H1 (cell line): ENCODE data around the gene VAPB. TPM values are rescaled to one million over a fixed set of nuclear protein-coding genes. Genes with fewer than 3 reads are reported as not detected.

Experiments
- CTCF ChIA-PET: fragments of 300-600 bp; sonication (Branson Sonifier 250); formaldehyde crosslinking; loops from one replicate; lab custom pipeline; 2021; ENCODE audit not compliant: partially characterized antibody; lab: Charles Lee
- POLR2A ChIA-PET: fragments of 300-600 bp; sonication (Branson Sonifier 250); formaldehyde crosslinking; loops from one replicate; lab custom pipeline; 2021; ENCODE audit warnings: inconsistent platforms; ENCODE audit not compliant: partially characterized antibody; lab: Charles Lee
- DNase-seq, 2 experiments: peaks; one replicate each; pipeline versions ENCODE4 v3.0.0 to v3.0.0-alpha.2; 2010 to 2022; ENCODE audit warnings: low spot score in 2 of 2, low read depth in 1 of 2, mixed read lengths in 1 of 2
- FAIRE-seq: peaks from 2 replicates; lab custom pipeline; 2011; peaks lifted over from hg19 to GRCh38; lab: Jason Lieb, UNC
- H2AFZ ChIP-seq: 2 replicates; pipeline ENCODE4 v1.8.1; 2012; ENCODE audit warnings: low read length, inconsistent platforms
- H2AK5ac ChIP-seq: 2 replicates; pipeline ENCODE4 v1.6.1; 2013; ENCODE audit warnings: low read depth, low read length
- H2BK120ac ChIP-seq: replicated peaks from 2 replicates; pipeline ENCODE3; 2013; ENCODE audit warnings: low read depth, low read length, inconsistent platforms
- H2BK12ac ChIP-seq: 2 replicates; pipeline ENCODE4 v1.6.1; 2013; ENCODE audit warnings: low read depth, low read length
- H2BK15ac ChIP-seq: 2 replicates; pipeline ENCODE4 v1.6.1; 2013; ENCODE audit warnings: low read length
- H2BK20ac ChIP-seq: 2 replicates; pipeline ENCODE4 v1.6.1; 2013; ENCODE audit warnings: low read length
- H2BK5ac ChIP-seq: 2 replicates; pipeline ENCODE4 v1.6.1; 2013; ENCODE audit warnings: low read depth, low read length
- H3K14ac ChIP-seq: 2 replicates; pipeline ENCODE4 v1.6.1; 2013; ENCODE audit warnings: inconsistent platforms; ENCODE audit not compliant: insufficient read length
- H3K18ac ChIP-seq: 2 replicates; pipeline ENCODE4 v1.6.1; 2013; ENCODE audit warnings: low read length; ENCODE audit errors: extremely low read depth
- H3K23ac ChIP-seq: 2 replicates; pipeline ENCODE4 v1.6.1; 2013; ENCODE audit warnings: inconsistent platforms; ENCODE audit not compliant: insufficient read length
- H3K23me2 ChIP-seq: 2 replicates; pipeline ENCODE4 v1.6.1; 2013; ENCODE audit warnings: low read depth, low read length
- H3K27ac ChIP-seq: 2 replicates; pipeline ENCODE4 v1.6.1; 2011; ENCODE audit warnings: low read depth, low read length, inconsistent platforms
- H3K27me3 ChIP-seq, 4 experiments: replicated peaks in 1 of 4; 1 replicate in 1 of 4; 2 replicates in 3 of 4; pipeline versions ENCODE4 v1.6.1 to v1.8.1; 2011 to 2013; ENCODE audit warnings: low read length in 3 of 4, mild to moderate bottlenecking in 3 of 4, inconsistent platforms in 2 of 4, mixed read lengths in 2 of 4, moderate library complexity in 1 of 4; ENCODE audit not compliant: control insufficient read depth in 3 of 4, insufficient read depth in 3 of 4; ENCODE audit errors: extremely low read depth in 1 of 4
- H3K36me3 ChIP-seq, 4 experiments: 2 replicates each; pipeline versions ENCODE4 v1.6.1 to v1.8.1; 2011 to 2013; ENCODE audit warnings: mild to moderate bottlenecking in 4 of 4, low read length in 3 of 4, moderate library complexity in 2 of 4, control low read depth in 1 of 4, inconsistent platforms in 1 of 4; ENCODE audit not compliant: insufficient read depth in 4 of 4, control insufficient read depth in 2 of 4
- H3K4ac ChIP-seq: replicated peaks from 2 replicates; pipeline ENCODE3; 2013; ENCODE audit warnings: low read length, low read depth, mixed read lengths, inconsistent platforms; ENCODE audit not compliant: insufficient read length
- H3K4me1 ChIP-seq, 4 experiments: replicated peaks in 1 of 4; 1 replicate in 1 of 4; 2 replicates in 3 of 4; pipeline versions ENCODE4 v1.6.1 to v1.8.1; 2011 to 2013; ENCODE audit warnings: low read length in 3 of 4, inconsistent platforms in 2 of 4, mixed read lengths in 1 of 4; ENCODE audit not compliant: insufficient read depth in 4 of 4, control insufficient read depth in 3 of 4
- H3K4me2 ChIP-seq, 2 experiments: 2 replicates each; pipeline versions ENCODE4 v1.6.1 to v1.8.1; 2011 to 2013; ENCODE audit warnings: low read depth in 2 of 2, low read length in 2 of 2, control low read depth in 1 of 2, inconsistent platforms in 1 of 2, mild to moderate bottlenecking in 1 of 2; ENCODE audit not compliant: insufficient read depth in 1 of 2
- H3K4me3 ChIP-seq, 4 experiments: fragments of 200-600, 300-600 bp in 1 of 4; sonication (generic), shearing (Covaris generic), sonication (Bioruptor Twin) in 1 of 4; 2 replicates each; pipeline versions ENCODE4 v1.5.1 to v1.8.1; 2011 to 2016; ENCODE audit warnings: low read length in 4 of 4, low read depth in 3 of 4, control low read depth in 2 of 4, inconsistent platforms in 2 of 4, mild to moderate bottlenecking in 2 of 4, mixed read lengths in 1 of 4, moderate library complexity in 1 of 4; ENCODE audit not compliant: insufficient read depth in 2 of 4; ENCODE audit errors: extremely low read depth in 1 of 4
- H3K56ac ChIP-seq: replicated peaks from 2 replicates; pipeline ENCODE3; 2013; ENCODE audit warnings: low read depth, mild to moderate bottlenecking, mixed read lengths, low read length, inconsistent platforms; ENCODE audit not compliant: insufficient read length
- H3K79me1 ChIP-seq: 2 replicates; pipeline ENCODE4 v1.6.1; 2013; ENCODE audit warnings: low read depth, low read length, control low read depth
- H3K79me2 ChIP-seq, 2 experiments: 2 replicates each; pipeline versions ENCODE4 v1.6.1 to v1.8.1; 2012 to 2013; ENCODE audit warnings: low read length in 2 of 2, mild to moderate bottlenecking in 2 of 2, inconsistent platforms in 1 of 2; ENCODE audit not compliant: insufficient read depth in 2 of 2, control insufficient read depth in 1 of 2
- H3K9ac ChIP-seq, 4 experiments: replicated peaks in 1 of 4; 1 replicate in 1 of 4; 2 replicates in 3 of 4; pipeline versions ENCODE4 v1.6.1 to v1.8.1; 2011 to 2013; ENCODE audit warnings: low read depth in 3 of 4, low read length in 3 of 4, control low read depth in 2 of 4, mild to moderate bottlenecking in 2 of 4, moderate library complexity in 2 of 4, inconsistent platforms in 1 of 4; ENCODE audit errors: extremely low read depth in 1 of 4
- H3K9me3 ChIP-seq, 2 experiments: 2 replicates each; pipeline versions ENCODE4 v1.6.1 to v1.8.1; 2012 to 2013; ENCODE audit warnings: mild to moderate bottlenecking in 2 of 2, moderate library complexity in 2 of 2, control low read depth in 1 of 2, inconsistent platforms in 1 of 2, low read depth in 1 of 2, low read length in 1 of 2, mixed read lengths in 1 of 2; ENCODE audit not compliant: insufficient read depth in 2 of 2
- H4K20me1 ChIP-seq, 2 experiments: replicated peaks in 1 of 2; 2 replicates each; pipeline versions ENCODE3 to v1.8.1; 2011 to 2013; ENCODE audit warnings: inconsistent platforms in 2 of 2, low read length in 2 of 2, mild to moderate bottlenecking in 1 of 2; ENCODE audit not compliant: insufficient read depth in 2 of 2, control insufficient read depth in 1 of 2
- H4K5ac ChIP-seq: 2 replicates; pipeline ENCODE4 v1.6.1; 2013; ENCODE audit warnings: low read length, low read depth, mixed read lengths, inconsistent platforms; ENCODE audit not compliant: insufficient read length
- H4K8ac ChIP-seq: 2 replicates; pipeline ENCODE4 v1.8.0; 2013; ENCODE audit warnings: mild to moderate bottlenecking, moderate library complexity, low read length, inconsistent platforms; ENCODE audit not compliant: insufficient read depth; ENCODE audit errors: extremely low read depth
- H4K91ac ChIP-seq: replicated peaks from 2 replicates; pipeline ENCODE3; 2013; ENCODE audit warnings: low read length, mixed read lengths, inconsistent platforms; ENCODE audit not compliant: insufficient read length
- ATF3 ChIP-seq: IDR thresholded peaks from 2 replicates; pipeline ENCODE4 v1.6.1; 2011; ENCODE audit warnings: low read depth, mild to moderate bottlenecking, low read length; ENCODE audit not compliant: insufficient read depth
- BRCA1 ChIP-seq: IDR thresholded peaks from 2 replicates; pipeline ENCODE4 v1.6.1; 2012; ENCODE audit warnings: low read depth, low read length, improper control_type of control experiment
- CBX8 ChIP-seq: fragments of 300-800, 300-1000 bp; sonication (generic); IDR thresholded peaks from 2 replicates; pipeline ENCODE4 v1.7.1; 2016; ENCODE audit warnings: low read depth, low read length, borderline replicate concordance
- EZH2 ChIP-seq: fragments of 200-600 bp; sonication (generic); IDR thresholded peaks from 2 replicates; pipeline ENCODE4 v1.7.1; 2012; ENCODE audit warnings: low read depth, mild to moderate bottlenecking, moderate library complexity, low read length, inconsistent platforms; ENCODE audit not compliant: severe bottlenecking
- JUN ChIP-seq: IDR thresholded peaks from 2 replicates; pipeline ENCODE4 v1.6.1; 2011; ENCODE audit warnings: low read depth, mild to moderate bottlenecking, improper control_type of control experiment, low read length
- KDM5A ChIP-seq: fragments of 200-600 bp; IDR thresholded peaks from 2 replicates; pipeline ENCODE4 v1.7.1; 2012; ENCODE audit warnings: mild to moderate bottlenecking, low read length, inconsistent platforms, mixed read lengths
- PHF8 ChIP-seq: fragments of 200-600 bp; sonication (generic); conservative IDR thresholded peaks from 2 replicates; pipeline ENCODE4 v1.7.1; 2012; ENCODE audit warnings: low read depth, mild to moderate bottlenecking, inconsistent platforms, low read length, moderate library complexity
- RBBP5 ChIP-seq: IDR thresholded peaks from 2 replicates; pipeline ENCODE4 v1.7.1; 2012; ENCODE audit warnings: low read depth, mild to moderate bottlenecking, inconsistent platforms, low read length, moderate library complexity, borderline replicate concordance
- SUZ12 ChIP-seq: fragments of 200-600 bp; sonication (generic); IDR thresholded peaks from 2 replicates; pipeline ENCODE4 v1.6.1; 2012; ENCODE audit warnings: mild to moderate bottlenecking, inconsistent platforms, low read length, moderate library complexity, mixed read lengths
- TBP ChIP-seq: IDR thresholded peaks from 2 replicates; pipeline ENCODE4 v1.6.1; 2011; ENCODE audit warnings: low read depth, low read length, improper control_type of control experiment
- YY1 ChIP-seq: IDR thresholded peaks from 2 replicates; pipeline ENCODE4 v1.6.1; 2011; ENCODE audit warnings: low read depth, mild to moderate bottlenecking, low read length
- WGBS, 2 experiments: shearing (Covaris generic) in 1 of 2; methylation state at CpG; one replicate each; pipeline versions ENCODE4 v1.1.6 to v1.1.7; 2013 to 2015; ENCODE audit warnings: low lambda C conversion rate in 2 of 2, mixed read lengths in 2 of 2, inconsistent platforms in 1 of 2, low coverage in 1 of 2, missing lambda C conversion rate in 1 of 2; ENCODE audit not compliant: insufficient replicate concordance in 2 of 2, insufficient coverage in 1 of 2, insufficient read length in 1 of 2; ENCODE audit errors: extremely low coverage in 1 of 2, missing lambda C conversion rate in 1 of 2; 5-methylcytosine and 5-hydroxymethylcytosine counted together
- polyA plus RNA-seq, 7 experiments: library from polyadenylated mRNA; depleted of rRNA in 3 of 7; stranded (reverse) in 5 of 7; unstranded in 2 of 7; fragments of >200 nt in 5 of 7; fragments of 200-250 nt in 2 of 7; gene quantifications; 1 replicate in 5 of 7; 2 replicates in 1 of 7; 4 replicates in 1 of 7; pipeline versions ENCODE4 v1.2.1 to v1.2.3, GENCODE V29; 2011 to 2013; ENCODE audit warnings: missing spikeins in 2 of 7, mixed read lengths in 2 of 7
- total RNA-seq: library from RNA; stranded (reverse); fragmentation: NEBNext Ultra II Directional; extraction: Animal tissue kit (Norgen Biotek cat#: 25700); gene quantifications from 2 replicates; pipeline ENCODE4 v1.2.1, GENCODE V29; 2021

VAPB gene
- total and polyA plus RNA-seq, 2 of the 8 experiments (the other 6 are each of a cell fraction or from before 2014, with no cell fraction given): 24.4 to 62.8 TPM

DNA sequence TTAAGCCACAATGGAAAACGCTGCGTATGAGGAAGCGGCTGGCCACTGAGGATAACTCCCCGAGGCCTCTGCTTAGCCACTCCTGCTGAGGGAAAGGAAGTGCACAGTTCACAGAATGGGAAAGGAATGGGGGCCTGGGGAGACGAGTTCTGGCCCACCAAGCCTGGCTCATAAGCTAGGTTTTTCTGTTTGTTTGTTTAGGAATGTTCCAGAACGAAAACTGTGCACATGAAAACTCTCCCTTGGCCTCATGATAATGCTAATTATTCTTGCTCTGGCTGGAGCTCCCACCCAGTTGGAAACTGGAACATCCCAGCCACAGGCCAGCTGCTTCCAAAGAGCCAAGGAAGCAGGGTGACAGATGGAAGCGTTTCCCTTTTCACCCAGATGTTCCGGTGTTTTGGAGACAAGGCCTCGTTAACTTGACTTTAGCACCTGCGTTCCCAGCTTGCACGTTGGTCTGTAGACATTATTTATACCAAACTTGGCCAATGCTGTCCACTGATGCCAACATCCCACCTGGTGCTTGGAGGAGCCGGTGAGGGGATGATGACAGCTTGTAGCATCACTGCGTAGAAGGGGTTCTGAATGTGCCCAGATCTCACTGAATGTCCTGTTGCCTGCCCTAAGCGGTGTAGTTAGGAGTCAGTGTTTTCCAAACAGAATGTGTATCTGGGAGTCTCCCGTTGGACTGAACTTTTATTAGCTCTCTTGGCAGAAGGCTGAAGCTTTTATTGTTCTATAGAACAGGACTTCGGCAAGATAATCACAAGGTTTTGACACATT is 91.7 kb downstream of the VAPB start:
- no peak overlapping the region for H3K27ac ChIP-seq
- H3K9me3 ChIP-seq: peaks cover 12 to 20% of the 10 kb centered on the region in 2 experiments; a peak in 3 of 4 replicates
- no peak overlapping the region for H2BK120ac ChIP-seq
- no peak overlapping the region for H3K9ac ChIP-seq
- H2BK20ac ChIP-seq: 0 out of 2 replicates have a peak overlapping the region, but pooled peaks have one; percentile 25
- H3K56ac ChIP-seq: no peak overlapping the region
- FAIRE-seq (no peak), DNase-seq (no peak)
- H3K23me2 ChIP-seq: no peaks in the 10 kb centered on the region
- H3K18ac ChIP-seq: no peak overlapping the region
- H2AK5ac ChIP-seq: no peak overlapping the region
- no peaks in the 10 kb centered on the region; a peak in 1 of 7 replicates for H3K27me3 ChIP-seq
- no peak overlapping the region for H4K91ac ChIP-seq
- no peak overlapping the region for H4K5ac ChIP-seq
- H3K4me3 ChIP-seq: no peak overlapping the region
- H3K79me1 ChIP-seq: no peaks in the 10 kb centered on the region
- no peaks in the 10 kb centered on the region for H4K20me1 ChIP-seq
- H3K23ac ChIP-seq: no peak overlapping the region
- no peaks in the 10 kb centered on the region for H3K79me2 ChIP-seq
- H4K8ac ChIP-seq: no peak overlapping the region
- POLR2A ChIA-PET: interaction anchor here (1.2 to 3.5 kb wide), 6 partner anchors 33 to 403 kb away, joined by 3 to 19 read pairs (median 6); partner anchors contain the start of genes APCDD1L, GNAS and STX16
- peaks cover 0 to 4% (median 3%) of the 10 kb centered on the region in 4 experiments; a peak in 5 of 7 replicates for H3K4me1 ChIP-seq
- no peak overlapping the region for H3K4ac ChIP-seq
- peak overlapping the region; percentile 40; the same call in 1 of the 2 replicates for H2BK15ac ChIP-seq
- H2AFZ ChIP-seq: no peak overlapping the region
- H3K14ac ChIP-seq: no peak overlapping the region
- no peak overlapping the region; the same call in 1 of the 2 replicates for H2BK5ac ChIP-seq
- no peak overlapping the region for H2BK12ac ChIP-seq
- no peak overlapping the region for H3K4me2 ChIP-seq
- no peaks in the 10 kb centered on the region for H3K36me3 ChIP-seq
- 90% methylated on average over 16 of the region's 16 CpGs; no CpG with 5 or more reads in 1 of the 2 experiments for WGBS, 2 experiments
- CTCF ChIA-PET: interaction anchor here (0.5 to 5.0 kb wide), 55 partner anchors 9 to 963 kb away, joined by 3 to 57 read pairs (median 5); partner anchors contain the start of genes APCDD1L, GNAS, GNAS-AS1 and STX16
- TF ChIP-seq YY1: no peak
- no peak for TF ChIP-seq CBX8
- TF ChIP-seq RBBP5: no peak
- TF ChIP-seq PHF8: no peak
- TF ChIP-seq ATF3: no peak
- no peak for TF ChIP-seq EZH2
- no peak for TF ChIP-seq KDM5A
- TF ChIP-seq SUZ12: no peak
- TF ChIP-seq BRCA1: no peak
- TF ChIP-seq TBP: no peak
- TF ChIP-seq JUN: no peak
